SK-N-SH (cell line): ENCODE measurements around the gene F8.
"Not testable (repeated sequence)": the region's sequence is repeated elsewhere in the genome, so short reads cannot be mapped to it uniquely, and the experiment has no call there.

Experiments used
- CTCF ChIP-seq: fragments of 200-600 bp; sonication (generic); IDR thresholded peaks from 2 replicates; pipeline ENCODE4 v1.6.1; 2017; ENCODE audit warnings: antibody characterized with exemption, mild to moderate bottlenecking, moderate library complexity
- JUND ChIP-seq: IDR thresholded peaks from 2 replicates; pipeline ENCODE4 v1.4.0; 2012

GRCh38 chrX:154910528-154910927, 112.0 kb downstream of the F8 start:
- not testable (repeated sequence) for TF ChIP-seq CTCF, JUND
